Activated CD8-positive, alpha-beta memory T cell treated with anti-CD3 and anti-CD28 coated beads for 24 hours (primary cell): Measurements from ENCODE around the gene TMEM11.
A peak's percentile ranks its signal among the peaks of the same experiment; 100 is the strongest.
"Not testable (repeated sequence)": the region's sequence is repeated elsewhere in the genome, so short reads cannot be mapped to it uniquely, and the experiment has no call there.

Source experiments
- DNase-seq: peaks from one replicate; pipeline ENCODE4 v3.0.0-alpha.2; 2020

The TMEM11 gene

DNA sequence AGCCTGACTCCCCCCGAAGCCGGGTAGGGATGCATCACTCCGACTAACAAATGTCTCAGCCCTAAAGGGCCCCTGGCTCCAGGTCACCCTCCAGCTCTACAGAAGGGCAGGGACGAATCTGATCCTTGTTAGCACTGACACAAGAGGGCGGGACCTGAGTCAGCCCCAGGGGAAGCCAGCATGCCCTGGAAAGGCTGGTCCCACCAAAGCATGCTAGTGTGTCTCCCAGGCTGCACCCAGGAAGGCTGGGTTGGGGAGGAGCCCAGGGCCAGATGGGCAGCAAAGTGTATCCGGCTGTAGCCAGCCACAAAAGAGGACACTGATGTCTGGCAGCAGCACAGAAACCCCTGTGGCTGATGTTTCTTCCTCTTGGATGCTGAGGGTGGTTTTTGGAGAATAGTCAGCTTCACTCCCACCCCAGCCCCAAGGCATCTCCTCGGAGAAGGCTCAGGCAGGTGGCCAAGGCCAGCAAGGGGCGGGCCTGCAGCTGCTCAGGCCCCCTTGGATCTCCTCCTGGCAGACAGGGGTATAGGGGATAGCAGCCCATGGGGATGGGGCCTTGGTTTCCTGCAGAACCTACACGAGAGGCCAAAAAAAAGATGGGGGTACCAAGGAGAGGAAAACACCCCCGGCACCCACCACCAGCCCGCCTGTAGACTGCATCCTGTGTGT lies 28.2 kb upstream of the TMEM11 start:
- DNase-seq = no peak

DNA sequence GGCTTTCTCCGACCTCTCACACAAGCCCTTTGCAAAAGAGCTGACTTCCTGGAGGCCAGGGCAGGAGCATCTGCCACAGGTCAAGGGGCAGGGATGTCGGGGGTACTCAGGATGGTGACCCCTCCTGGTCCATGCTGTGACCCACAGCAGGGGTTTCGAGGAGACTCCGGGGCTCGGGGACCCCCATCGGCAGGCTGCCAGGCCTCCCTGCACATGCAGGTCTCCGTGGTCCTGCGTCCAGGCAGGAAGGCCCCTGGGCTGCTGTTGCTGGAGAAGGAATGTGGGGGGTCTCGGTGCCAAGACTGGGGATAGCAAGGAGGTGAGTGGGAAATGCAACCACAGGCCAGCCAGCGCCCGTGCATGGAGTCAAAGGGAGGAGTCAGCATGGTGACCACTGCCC lies 27.6 kb upstream of the TMEM11 start:
- no peak for DNase-seq

DNA sequence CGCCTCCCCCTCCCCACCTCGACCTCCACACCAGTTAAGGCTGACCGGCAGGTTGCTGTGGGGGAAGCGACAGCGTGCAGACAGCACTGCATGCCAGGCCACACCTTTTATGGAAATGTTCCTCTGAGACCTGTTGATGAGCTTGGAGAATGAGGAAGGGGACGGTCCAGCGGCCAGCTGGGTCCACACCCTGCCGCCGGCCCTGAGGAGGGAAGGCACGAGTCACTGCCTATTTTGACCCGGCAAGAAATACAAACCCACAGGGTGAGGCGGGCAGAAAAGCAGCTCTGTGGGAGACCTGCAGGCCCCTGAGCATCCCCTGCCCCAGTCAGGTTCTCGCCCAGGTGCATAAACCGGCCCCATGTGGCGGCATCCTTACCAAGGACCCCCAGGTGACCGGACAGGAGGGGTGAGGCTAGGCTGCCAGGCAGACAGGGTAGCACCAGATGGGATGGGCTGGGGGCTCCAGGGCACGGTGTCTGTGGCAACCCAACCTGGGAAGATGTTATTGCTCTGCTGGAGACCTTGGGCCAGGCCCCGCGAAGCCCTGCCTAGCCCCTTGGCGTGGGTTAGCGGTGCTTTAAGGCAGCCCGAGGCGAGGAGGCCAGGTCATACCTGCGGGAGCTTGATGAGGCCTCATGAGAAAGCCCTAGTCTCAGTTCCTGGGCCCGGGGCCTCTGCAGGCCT lies 26.6 kb upstream of the TMEM11 start:
- no peak for DNase-seq

DNA sequence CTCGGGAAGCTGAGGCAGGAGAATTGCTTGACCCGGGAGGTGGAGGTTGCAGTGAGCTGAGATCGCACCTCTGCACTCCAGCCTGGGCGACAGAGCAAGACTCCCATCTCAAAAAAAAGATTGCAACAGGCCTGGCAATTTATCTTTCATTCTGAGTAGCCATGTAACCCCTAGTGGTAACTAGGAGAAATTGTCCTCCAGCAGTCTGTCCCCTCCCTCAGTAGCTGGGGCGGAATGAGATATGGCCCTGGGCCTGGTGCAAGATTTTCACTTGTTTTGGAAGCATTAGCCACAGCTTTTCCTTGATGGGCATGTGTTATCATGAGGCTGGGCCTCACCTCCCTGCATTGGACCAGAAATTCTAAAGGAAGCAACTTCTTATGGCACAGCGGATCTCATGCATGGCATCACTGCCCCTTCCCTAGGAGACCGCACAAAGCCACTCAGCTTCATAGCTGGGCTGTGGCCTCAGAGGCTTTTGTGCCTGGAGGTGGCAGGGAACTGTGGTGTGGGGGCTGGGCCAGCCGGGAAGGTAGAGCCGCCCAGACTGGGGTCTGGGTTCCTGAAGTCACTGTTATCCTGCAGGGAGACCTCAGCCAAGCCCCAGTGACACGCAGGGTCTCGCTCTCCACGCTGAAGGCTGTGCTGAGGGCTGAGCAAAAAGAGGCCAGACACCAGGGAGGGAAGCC lies 25.9 kb upstream of the TMEM11 start:
- DNase-seq = no peak

DNA sequence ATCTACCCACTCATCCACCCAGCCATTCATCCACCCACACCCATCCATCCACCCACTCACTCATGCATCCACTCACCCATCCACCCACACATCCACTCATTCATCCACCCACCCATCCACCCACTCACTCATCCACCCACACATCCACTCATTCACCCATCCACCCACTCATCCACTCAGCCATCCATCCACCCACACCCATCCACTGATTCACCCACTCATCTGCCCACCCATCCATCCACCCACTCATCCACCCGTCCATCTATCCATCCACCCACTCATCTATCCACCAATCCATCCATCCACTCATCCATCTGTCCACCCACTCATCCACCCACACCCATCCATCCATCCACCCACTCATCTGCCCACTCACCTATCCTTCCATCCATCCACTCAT lies 22.0 kb upstream of the TMEM11 start:
- DNase-seq = no peak

- DNase-seq = no peak
These were observed 19.8 kb upstream of the TMEM11 start for GRCh38 chr17:21233581-21234347.

DNA sequence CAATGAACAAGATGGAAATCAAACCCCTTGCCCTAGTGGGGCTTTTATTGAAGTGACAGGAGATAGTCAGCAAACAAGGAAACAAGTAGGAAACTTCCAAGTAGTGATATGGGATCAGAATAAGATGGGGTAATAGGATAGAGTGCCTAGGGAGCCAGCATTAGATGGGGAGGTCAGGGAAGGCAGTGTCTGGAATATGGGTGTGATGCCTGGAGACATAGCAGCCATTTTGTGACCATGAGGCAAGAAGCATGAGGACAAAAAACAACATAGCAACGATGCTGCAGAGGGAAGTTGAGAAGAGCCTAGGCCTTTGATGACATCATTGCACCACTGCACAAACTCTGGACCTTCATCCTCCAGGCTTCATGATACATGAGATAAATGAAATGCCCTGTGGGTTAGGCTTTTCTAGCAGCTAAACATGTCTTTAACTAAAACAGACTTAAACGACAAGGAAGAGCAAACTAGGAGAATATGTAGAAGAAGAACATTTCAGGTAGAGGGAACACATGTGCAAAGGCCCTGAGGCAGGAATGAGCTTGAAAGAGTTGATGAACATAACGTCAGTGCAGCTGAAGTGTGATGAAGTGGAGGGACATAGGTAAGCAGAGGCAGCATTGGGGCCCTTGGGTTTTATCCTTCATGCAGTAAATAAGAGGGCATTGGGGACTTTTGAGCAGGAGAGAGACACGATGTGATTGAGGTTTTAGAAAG lies 18.2 kb upstream of the TMEM11 start:
- no peak for DNase-seq

DNA sequence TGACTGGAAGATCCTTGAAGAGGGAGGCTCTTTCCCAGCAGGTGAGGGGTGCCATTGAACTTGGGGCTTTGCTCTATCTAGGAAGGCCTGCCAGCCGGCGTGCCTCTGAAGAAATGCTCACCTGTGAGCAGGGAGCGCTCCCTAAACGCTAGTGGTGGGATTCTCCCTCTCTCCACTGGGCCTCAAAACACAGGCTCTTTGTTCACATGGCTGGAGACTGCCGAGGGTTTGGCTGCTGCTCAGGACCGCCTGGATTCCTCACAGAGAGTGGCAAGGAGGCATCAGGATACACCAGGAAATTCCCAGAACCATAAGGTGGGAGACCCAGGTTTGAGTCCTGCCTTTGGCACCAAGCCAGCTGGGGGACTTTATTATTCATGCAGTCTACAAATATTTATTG lies 17.6 kb upstream of the TMEM11 start:
- no peak for DNase-seq

DNA sequence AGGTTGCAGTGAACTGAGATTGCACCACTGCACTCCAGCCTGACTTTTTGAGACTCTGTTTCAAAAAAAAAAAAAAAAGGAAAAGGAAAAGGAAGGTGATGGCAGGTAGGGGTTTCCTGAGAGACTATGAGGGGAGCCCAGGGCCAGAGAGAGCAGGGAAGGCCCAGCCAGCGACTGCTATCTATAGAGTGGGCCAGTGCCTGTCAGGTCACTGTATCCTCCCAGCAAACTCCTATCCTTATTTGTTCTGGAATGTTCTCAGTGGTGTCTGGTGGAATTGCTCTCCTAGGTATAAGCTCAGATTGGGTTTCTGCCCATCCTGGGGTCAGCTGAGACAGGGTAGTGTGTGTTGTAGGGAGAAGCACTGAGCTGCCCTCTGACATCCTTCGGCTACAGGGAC lies 14.9 kb upstream of the TMEM11 start:
- no peak for DNase-seq

GRCh38 chr17:21228111-21228510 lies 14.2 kb upstream of the TMEM11 start:
- no peak for DNase-seq

GRCh38 chr17:21227277-21227676 lies 13.3 kb upstream of the TMEM11 start:
- not testable (repeated sequence) for DNase-seq

GRCh38 chr17:21223086-21223485 lies 9.1 kb upstream of the TMEM11 start:
- no peak for DNase-seq

GRCh38 chr17:21218831-21219380 lies 4.9 kb upstream of the TMEM11 start:
- no peak for DNase-seq

- peak; percentile 61 for DNase-seq
These were observed 4.1 kb upstream of the TMEM11 start for GRCh38 chr17:21218101-21218500.

DNA sequence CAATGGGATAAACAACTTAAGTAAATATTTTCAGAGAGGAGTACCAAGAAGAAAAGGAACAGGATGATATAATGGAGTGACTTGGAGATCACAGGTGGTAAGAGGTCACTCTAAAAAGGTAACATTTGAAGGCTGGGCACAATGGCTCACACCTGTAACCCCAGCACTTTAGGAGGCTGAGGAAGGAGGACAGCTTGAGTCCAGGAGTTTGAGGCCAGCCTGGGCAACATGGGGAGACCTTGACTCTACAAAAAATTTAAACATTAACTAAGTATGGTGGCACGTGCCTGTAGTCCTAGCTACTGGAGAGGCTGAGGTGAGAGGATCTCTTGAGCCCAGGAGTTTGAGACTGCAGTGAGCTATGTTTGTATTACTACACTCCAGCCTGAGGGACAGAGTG lies 3.4 kb upstream of the TMEM11 start:
- DNase-seq = no peak

DNA sequence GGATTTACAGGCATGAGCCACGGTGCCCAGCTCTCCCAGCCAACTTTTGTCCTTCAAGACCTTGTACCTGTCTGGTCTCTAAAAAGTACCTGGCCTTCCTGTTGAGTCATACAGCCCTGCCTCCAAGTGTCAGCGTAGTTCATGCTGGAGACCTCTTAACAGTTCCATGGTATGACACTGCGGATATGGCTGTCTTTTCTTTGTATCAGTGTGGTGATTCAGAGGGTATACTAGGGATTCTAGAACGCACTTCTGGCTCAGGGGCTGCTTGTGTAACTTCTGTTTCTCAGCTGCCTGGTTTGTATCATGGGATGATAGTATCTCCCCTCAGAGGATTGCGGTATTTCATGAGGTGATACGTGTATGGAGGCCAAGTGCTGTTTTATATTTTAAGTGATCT lies 2.0 kb upstream of the TMEM11 start:
- DNase-seq = no peak

DNA sequence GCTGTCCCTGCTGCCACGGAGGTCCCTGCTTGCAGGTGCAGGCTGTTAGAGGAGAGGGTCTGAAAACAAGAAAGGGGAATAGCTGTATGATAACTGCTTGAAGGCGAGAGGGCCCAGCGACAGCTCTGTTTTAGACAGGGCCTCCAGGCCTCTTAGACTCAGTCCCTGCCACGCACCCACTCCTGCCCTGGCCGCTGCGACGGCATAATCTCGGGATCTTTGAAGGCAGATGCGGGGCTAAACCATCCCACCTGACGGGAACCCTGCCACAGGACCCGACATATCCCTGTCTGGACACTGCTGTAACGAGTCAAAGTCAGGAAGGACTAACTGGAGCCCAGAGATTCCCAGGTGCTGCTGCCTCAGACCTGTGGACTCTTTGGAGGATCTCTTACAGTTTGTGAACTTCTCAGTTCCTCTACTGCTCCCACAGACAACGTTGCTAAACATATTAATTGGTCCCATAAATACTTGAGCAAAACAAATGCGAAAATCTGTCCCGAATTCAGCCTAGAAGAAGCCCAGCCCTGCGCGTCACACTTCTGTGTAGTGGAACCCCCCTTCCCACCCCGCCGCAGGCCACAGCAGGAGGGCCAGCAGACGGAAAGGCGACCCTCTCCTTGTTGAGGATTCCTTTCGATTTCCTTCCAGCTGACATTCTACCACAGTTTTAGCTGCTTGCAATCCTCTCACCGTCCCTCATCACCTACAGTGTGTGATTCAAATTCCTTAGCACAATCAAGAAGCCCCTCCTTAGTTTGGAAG lies 998 bp upstream of the TMEM11 start:
- DNase-seq = no peak

GRCh38 chr17:21213638-21214014 lies 335 bp downstream of the TMEM11 start:
- no peak for DNase-seq

DNA sequence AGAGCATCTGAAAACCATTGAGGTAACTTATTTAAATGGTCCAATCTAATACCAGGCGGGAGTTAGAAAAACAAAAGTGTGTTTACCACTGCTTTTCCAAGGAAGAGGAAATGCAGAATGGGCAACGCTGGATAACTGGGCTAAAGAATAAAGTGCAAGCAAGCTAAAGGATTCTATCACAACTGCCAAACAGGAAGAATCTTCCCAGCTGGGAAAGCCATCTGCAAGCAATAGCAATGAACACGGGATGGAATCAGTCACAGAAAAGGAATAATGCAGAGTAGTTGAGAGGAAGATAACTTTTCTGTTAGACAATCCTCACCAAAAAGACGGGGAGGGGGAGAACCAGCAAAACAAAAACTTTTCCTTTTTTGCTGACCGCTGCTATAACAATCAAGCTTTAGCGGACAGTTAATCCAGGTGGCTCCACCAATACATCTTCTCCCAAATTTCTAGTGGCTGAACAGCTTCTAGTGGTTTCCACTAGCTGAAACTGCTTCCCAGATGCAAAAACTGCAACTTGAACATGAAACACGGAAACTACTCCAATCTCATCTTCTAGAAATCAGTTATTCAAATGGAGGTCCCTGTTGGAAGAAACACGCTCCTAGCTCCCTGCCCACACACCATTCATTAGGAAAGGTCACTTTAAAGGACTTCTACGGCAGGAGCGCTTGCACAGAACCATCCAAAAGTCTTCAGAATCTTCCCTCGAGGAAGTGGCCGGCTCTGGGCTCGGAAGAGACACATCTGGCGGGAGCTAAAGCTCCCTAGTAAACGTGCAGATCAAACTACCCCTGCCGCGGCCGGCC lies 929 bp downstream of the TMEM11 start:
- no peak for DNase-seq

DNA sequence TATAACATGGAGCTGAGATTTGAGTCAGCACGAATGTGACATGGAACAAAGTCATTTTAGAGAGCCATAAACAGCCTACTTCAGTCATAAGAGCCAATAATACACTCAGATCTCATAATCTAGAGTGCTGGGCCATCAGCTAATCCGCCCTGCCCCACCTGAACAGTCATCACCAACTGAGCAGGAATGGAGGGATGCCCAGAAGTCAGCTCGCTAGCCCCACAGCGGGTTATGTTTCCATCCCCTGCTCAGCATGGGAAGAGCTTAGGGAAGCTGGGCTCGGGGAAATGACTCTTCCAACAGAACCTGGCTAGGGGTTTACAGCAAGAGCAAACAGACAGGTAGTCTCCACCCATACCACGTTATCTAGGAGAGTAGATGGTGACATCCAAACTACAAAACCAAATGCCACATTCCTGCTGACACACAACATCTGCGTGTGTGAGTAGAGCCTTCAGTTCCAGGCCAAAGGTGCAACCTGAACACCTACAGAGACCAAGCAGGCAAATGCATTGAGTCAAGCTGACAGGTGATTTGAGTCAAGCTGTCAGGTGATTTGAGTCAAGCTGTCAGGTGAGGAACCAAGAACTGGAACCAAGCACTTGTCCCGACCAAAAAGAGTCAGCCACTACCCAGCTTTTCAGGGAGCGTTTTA lies 2.0 kb downstream of the TMEM11 start:
- DNase-seq = no peak
